ENCODE measurements around the gene GIGYF2. TPM values are rescaled to one million over a fixed set of nuclear protein-coding genes. Genes with fewer than 3 reads are reported as not detected.

GIGYF2 gene
- total RNA-seq, 1 donor from 2014 or later, result 55.6 TPM

- DNase-seq (ENCODE audit: low spot score), result no peak
These were observed 60.8 kb downstream of the GIGYF2 start for GRCh38 chr2:232757905-232758304.

- DNase-seq (ENCODE audit: low spot score), result peak; percentile 29
These were observed 64.3 kb downstream of the GIGYF2 start for GRCh38 chr2:232761301-232761907.

GRCh38 chr2:232767866-232768265, 70.7 kb downstream of the GIGYF2 start:
- no peak for DNase-seq (ENCODE audit: low spot score)

GRCh38 chr2:232770207-232770606, 73.1 kb downstream of the GIGYF2 start:
- no peak for DNase-seq (ENCODE audit: low spot score)

- no peak for DNase-seq (ENCODE audit: low spot score)
These were observed 74.7 kb downstream of the GIGYF2 start for GRCh38 chr2:232771870-232772269.

GRCh38 chr2:232772531-232772930, 75.4 kb downstream of the GIGYF2 start:
- no peak for DNase-seq (ENCODE audit: low spot score)

GRCh38 chr2:232773815-232774214, 76.7 kb downstream of the GIGYF2 start:
- DNase-seq (ENCODE audit: low spot score), result no peak

GRCh38 chr2:232776435-232776834, 79.3 kb downstream of the GIGYF2 start, which contains the start of gene KCNJ13:
TSS of gene KCNJ13 (minus strand) at chr2:232776565. CDS start at chr2:232771362, 5,203 bp downstream.
- no peak for DNase-seq (ENCODE audit: low spot score)

- no peak for DNase-seq (ENCODE audit: low spot score)
These were observed 80.1 kb downstream of the GIGYF2 start for GRCh38 chr2:232777276-232777675.

- DNase-seq (ENCODE audit: low spot score), result no peak
These were observed 82.3 kb downstream of the GIGYF2 start for GRCh38 chr2:232779465-232779864.

- no peak for DNase-seq (ENCODE audit: low spot score)
These were observed 82.8 kb downstream of the GIGYF2 start for GRCh38 chr2:232779934-232780333.

GRCh38 chr2:232781765-232782164, 84.6 kb downstream of the GIGYF2 start:
- peak; percentile 50 for DNase-seq (ENCODE audit: low spot score)

GRCh38 chr2:232783278-232783677, 86.1 kb downstream of the GIGYF2 start:
- no peak for DNase-seq (ENCODE audit: low spot score)

- no peak for DNase-seq (ENCODE audit: low spot score)
These were observed 90.7 kb downstream of the GIGYF2 start for GRCh38 chr2:232787806-232788205.

- no peak for DNase-seq (ENCODE audit: low spot score)
These were observed 92.0 kb downstream of the GIGYF2 start for GRCh38 chr2:232789082-232789481.

GRCh38 chr2:232791518-232791917, 94.4 kb downstream of the GIGYF2 start:
- DNase-seq (ENCODE audit: low spot score), result no peak

- DNase-seq (ENCODE audit: low spot score), result no peak
These were observed 96.1 kb downstream of the GIGYF2 start for GRCh38 chr2:232793271-232793670.

- DNase-seq (ENCODE audit: low spot score), result no peak
These were observed 97.8 kb downstream of the GIGYF2 start for GRCh38 chr2:232794981-232795380.

- no peak for DNase-seq (ENCODE audit: low spot score)
These were observed 98.8 kb downstream of the GIGYF2 start for GRCh38 chr2:232795920-232796319.

GRCh38 chr2:232798187-232798586, 101.1 kb downstream of the GIGYF2 start:
- no peak for DNase-seq (ENCODE audit: low spot score)

- no peak for DNase-seq (ENCODE audit: low spot score)
These were observed 103.0 kb downstream of the GIGYF2 start for GRCh38 chr2:232800166-232800565.

GRCh38 chr2:232802091-232802490, 105.0 kb downstream of the GIGYF2 start:
- DNase-seq (ENCODE audit: low spot score), result no peak

GRCh38 chr2:232809349-232810124, 112.4 kb downstream of the GIGYF2 start:
- DNase-seq (ENCODE audit: low spot score), result no peak

Measured in mucosa of gallbladder (tissue), 1 donor.